ENCODE measurements around the gene PLPPR1. TPM values are rescaled to one million over a fixed set of nuclear protein-coding genes. Genes with fewer than 3 reads are reported as not detected.

PLPPR1 gene
- total RNA-seq, 1 experiment from 2014 or later, result 2.4 TPM

GRCh38 chr9:101371813-101372212 is 343.3 kb downstream of the PLPPR1 start:
- WGBS (ENCODE audit: extremely low coverage, insufficient read length, low lambda C conversion rate), result 100% methylated on average over 1 of the region's 3 CpGs
- no peak overlapping the region for H3K4me3 Mint-ChIP-seq
- Histone ChIP-seq H2AFZ (ENCODE audit: low read length) (no peak overlapping the region), H4K5ac (ENCODE audit: insufficient read length, low read depth, low read length) (no peak overlapping the region), H3K27me3 (ENCODE audit: insufficient read depth, low read length) (no peaks in the 10 kb centered on the region), H3K4me2 (ENCODE audit: insufficient read depth, insufficient read length, low read length) (no peak overlapping the region), H3K27ac (ENCODE audit: insufficient read length, low read depth, low read length) (no peak overlapping the region), H2BK12ac (ENCODE audit: insufficient read length, low read depth, low read length) (no peak overlapping the region), H3K9ac (ENCODE audit: extremely low read depth, insufficient read length, low read length) (no peak overlapping the region), H3K79me1 (ENCODE audit: insufficient read depth, low read depth, low read length, poor library complexity, severe bottlenecking) (no peaks in the 10 kb centered on the region), H3K4me1 (ENCODE audit: insufficient read depth, low read length) (peaks cover 3% of the 10 kb centered on the region; the same call in 1 of the 2 replicates), H2AK5ac (ENCODE audit: insufficient read length, low read length) (no peak overlapping the region), H3K56ac (ENCODE audit: insufficient read length, low read depth, low read length) (no peak overlapping the region), H4K8ac (replicated peaks; ENCODE audit: insufficient read length, low read depth, low read length) (no peak overlapping the region), H3K23me2 (ENCODE audit: insufficient read length, low read depth, low read length, poor library complexity, severe bottlenecking) (no peaks in the 10 kb centered on the region), H3K18ac (ENCODE audit: insufficient read length, low read depth, low read length) (no peak overlapping the region), H4K91ac (ENCODE audit: insufficient read length, low read depth, low read length) (no peak overlapping the region), H2BK120ac (ENCODE audit: low read depth, low read length, poor library complexity, severe bottlenecking) (no peak overlapping the region), H3K23ac (ENCODE audit: insufficient read length, low read depth, low read length) (no peak overlapping the region), H3K79me2 (ENCODE audit: insufficient read depth, low read length) (no peaks in the 10 kb centered on the region), H3K14ac (ENCODE audit: insufficient read depth, low read length) (no peak overlapping the region), H2BK20ac (ENCODE audit: low read depth, low read length, poor library complexity, severe bottlenecking) (no peak overlapping the region), H3K4ac (ENCODE audit: low read depth, low read length) (no peak overlapping the region), H2BK5ac (ENCODE audit: insufficient read length, low read length) (no peak overlapping the region), H3K9me3 (ENCODE audit: control insufficient read depth, low read depth, low read length) (no peaks in the 10 kb centered on the region), H3T11ph (ENCODE audit: low read length) (no peak overlapping the region), H4K20me1 (ENCODE audit: control insufficient read depth, insufficient read depth, insufficient read length) (no peaks in the 10 kb centered on the region), H2BK15ac (ENCODE audit: low read depth, low read length) (no peak overlapping the region)
- TF ChIP-seq, protein P1, sequence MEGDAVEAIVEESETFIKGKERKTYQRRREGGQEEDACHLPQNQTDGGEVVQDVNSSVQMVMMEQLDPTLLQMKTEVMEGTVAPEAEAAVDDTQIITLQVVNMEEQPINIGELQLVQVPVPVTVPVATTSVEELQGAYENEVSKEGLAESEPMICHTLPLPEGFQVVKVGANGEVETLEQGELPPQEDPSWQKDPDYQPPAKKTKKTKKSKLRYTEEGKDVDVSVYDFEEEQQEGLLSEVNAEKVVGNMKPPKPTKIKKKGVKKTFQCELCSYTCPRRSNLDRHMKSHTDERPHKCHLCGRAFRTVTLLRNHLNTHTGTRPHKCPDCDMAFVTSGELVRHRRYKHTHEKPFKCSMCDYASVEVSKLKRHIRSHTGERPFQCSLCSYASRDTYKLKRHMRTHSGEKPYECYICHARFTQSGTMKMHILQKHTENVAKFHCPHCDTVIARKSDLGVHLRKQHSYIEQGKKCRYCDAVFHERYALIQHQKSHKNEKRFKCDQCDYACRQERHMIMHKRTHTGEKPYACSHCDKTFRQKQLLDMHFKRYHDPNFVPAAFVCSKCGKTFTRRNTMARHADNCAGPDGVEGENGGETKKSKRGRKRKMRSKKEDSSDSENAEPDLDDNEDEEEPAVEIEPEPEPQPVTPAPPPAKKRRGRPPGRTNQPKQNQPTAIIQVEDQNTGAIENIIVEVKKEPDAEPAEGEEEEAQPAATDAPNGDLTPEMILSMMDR (conservative IDR thresholded peaks at IDR 0.05), result no peak
- H3K36me3 Mint-ChIP-seq (ENCODE audit: insufficient read depth in 1 of 3, low read depth in 3 of 3), result no peaks in the 10 kb centered on the region; a peak in 1 of 7 replicates
- DNase-seq, result no peak
- no peak overlapping the region for H3K27ac Mint-ChIP-seq
- H3K27me3 Mint-ChIP-seq (ENCODE audit: low read depth), result no peaks in the 10 kb centered on the region
- no peaks in the 10 kb centered on the region for H3K9me3 Mint-ChIP-seq
- H3K4me1 Mint-ChIP-seq, result peaks cover 13 to 18% of the 10 kb centered on the region in 2 experiments
